OCI-LY3 (cell line): ENCODE data around the gene ATP6V1D.
"Not testable (repeated sequence)": the region's sequence is repeated elsewhere in the genome, so short reads cannot be mapped to it uniquely, and the experiment has no call there.

Experiments
- H2AFZ ChIP-seq: fragments of 200-600, 300-600 bp; shearing (Covaris generic); 2 replicates; pipeline ENCODE4 v1.6.0; 2014; ENCODE audit warnings: antibody characterized with exemption, low read depth, low read length
- H3K27ac ChIP-seq: fragments of 200-600, 300-600 bp; sonication (generic); 2 replicates; pipeline ENCODE4 v1.5.1; 2014; ENCODE audit warnings: mild to moderate bottlenecking, low read length, moderate library complexity, mixed read lengths
- H3K27me3 ChIP-seq: fragments of 200-600, 300-600 bp; sonication (generic); 2 replicates; pipeline ENCODE4 v1.6.1; 2014; ENCODE audit warnings: low read depth, low read length, mixed read lengths
- H3K36me3 ChIP-seq: fragments of 200-600, 300-600 bp; sonication (generic); replicated peaks from 2 replicates; pipeline ENCODE3; 2014; ENCODE audit warnings: low read depth, low read length, mixed read lengths
- H3K4me1 ChIP-seq: fragments of 300-600, 200-600 bp; sonication (generic); 2 replicates; pipeline ENCODE4 v1.6.1; 2014; ENCODE audit warnings: low read length, mixed read lengths
- H3K4me2 ChIP-seq: fragments of 200-600, 300-600 bp; sonication (generic); 2 replicates; pipeline ENCODE4 v1.6.1; 2014; ENCODE audit warnings: low read length, mixed read lengths
- H3K4me3 ChIP-seq: fragments of 300-600, 200-600 bp; sonication (generic); 2 replicates; pipeline ENCODE4 v1.5.1; 2014; ENCODE audit warnings: antibody characterized with exemption, mild to moderate bottlenecking, low read length, moderate library complexity
- H3K79me2 ChIP-seq: fragments of 300-600, 200-600 bp; shearing (Covaris generic); 2 replicates; pipeline ENCODE4 v1.6.1; 2014; ENCODE audit warnings: mild to moderate bottlenecking, low read length, mixed read lengths
- H3K9ac ChIP-seq: fragments of 300-600, 200-600 bp; shearing (Covaris generic); 2 replicates; pipeline ENCODE4 v1.6.0; 2014; ENCODE audit warnings: mild to moderate bottlenecking, low read length, moderate library complexity
- H3K9me3 ChIP-seq: fragments of 200-600, 300-600 bp; shearing (Covaris generic); 2 replicates; pipeline ENCODE4 v1.6.1; 2014; ENCODE audit warnings: low read length, mixed read lengths; ENCODE audit not compliant: insufficient read depth
- H4K20me1 ChIP-seq: fragments of 200-600, 300-600 bp; sonication (generic); 2 replicates; pipeline ENCODE4 v1.6.1; 2016; ENCODE audit warnings: low read length, mixed read lengths; ENCODE audit not compliant: insufficient read depth
- CTCF ChIP-seq: fragments of 200-600, 300-600 bp; sonication (generic); IDR thresholded peaks from 2 replicates; pipeline ENCODE4 v1.5.1; 2014; ENCODE audit warnings: antibody characterized with exemption, low read length, low read depth
- EZH2phosphoT487 ChIP-seq: fragments of 200-600 bp; shearing (Covaris generic); IDR thresholded peaks from 2 replicates; pipeline ENCODE4 v1.6.1; 2018; ENCODE audit warnings: antibody characterized with exemption, mixed run types, low read depth

ATP6V1D gene

GRCh38 chr14:67359775-67360469 lies at the start of gene ATP6V1D, which contains the start of gene EIF2S1:
ATP6V1D (minus strand) TSS chr14:67359804; CDS start chr14:67359698, 106 bp downstream.
EIF2S1 (plus strand) TSS chr14:67360328; CDS start chr14:67364768, 4,440 bp downstream.
- Histone ChIP-seq H3K36me3 (peaks cover 4% of the 10 kb centered on the region), H3K4me3 (peak within 1 kb of the TSS; percentile 94), H3K4me1 (peaks cover 28% of the 10 kb centered on the region), H2AFZ (peak within 1 kb of the TSS; percentile 95), H4K20me1 (peaks cover 11% of the 10 kb centered on the region), H3K79me2 (peaks cover 65% of the 10 kb centered on the region), H3K27me3 (no peaks in the 10 kb centered on the region), H3K9ac (peak within 1 kb of the TSS; percentile 84), H3K9me3 (no peaks in the 10 kb centered on the region), H3K27ac (peak within 1 kb of the TSS; percentile 77), H3K4me2 (peak within 1 kb of the TSS; percentile 94)
- TF ChIP-seq EZH2phosphoT487, result no peak
- peak; percentile 100 for TF ChIP-seq CTCF

- not testable (repeated sequence) for H3K4me3 ChIP-seq, H3K4me2 ChIP-seq, H3K79me2 ChIP-seq, H2AFZ ChIP-seq, H3K27ac ChIP-seq, H3K36me3 ChIP-seq, H3K4me1 ChIP-seq, H3K9ac ChIP-seq, H3K9me3 ChIP-seq, H3K27me3 ChIP-seq, H4K20me1 ChIP-seq
Observed at GRCh38 chr14:67408122-67408801, 48.7 kb upstream of the ATP6V1D start.

DNA sequence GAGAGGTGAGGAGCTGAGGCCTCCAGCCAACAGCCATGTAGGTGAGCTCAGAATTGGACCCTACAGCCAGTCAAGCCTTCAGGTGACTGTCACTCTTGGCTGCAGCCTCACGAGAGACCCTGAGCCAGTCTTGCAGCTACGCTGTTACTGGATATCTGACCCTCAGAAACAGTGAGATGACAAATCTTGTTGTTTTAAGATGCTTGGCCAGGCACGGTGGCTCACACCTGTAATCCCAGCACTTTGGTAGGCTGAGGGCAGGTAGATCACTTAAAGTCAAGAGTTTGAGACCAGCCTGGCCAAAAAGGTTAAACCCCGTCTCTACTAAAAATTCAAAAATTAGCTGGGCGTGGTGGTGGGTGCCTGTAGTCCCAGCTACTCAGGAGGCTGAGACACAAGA lies 46.2 kb upstream of the ATP6V1D start:
- H3K4me1 ChIP-seq, result no peaks in the 10 kb centered on the region
- no peak overlapping the region for H2AFZ ChIP-seq
- H3K4me2 ChIP-seq, result no peak overlapping the region
- TF ChIP-seq CTCF (no peak), EZH2phosphoT487 (no peak)
- H3K27me3 ChIP-seq, result 0 out of 2 replicates have a peak, but pooled peaks cover 4% of the 10 kb centered on the region
- no peaks in the 10 kb centered on the region for H3K79me2 ChIP-seq
- H3K9me3 ChIP-seq, result no peaks in the 10 kb centered on the region
- no peaks in the 10 kb centered on the region for H4K20me1 ChIP-seq
- H3K9ac ChIP-seq, result no peak overlapping the region
- H3K4me3 ChIP-seq, result no peak overlapping the region
- no peaks in the 10 kb centered on the region for H3K36me3 ChIP-seq
- no peak overlapping the region for H3K27ac ChIP-seq

GRCh38 chr14:67400434-67400833 lies 40.8 kb upstream of the ATP6V1D start:
- Histone ChIP-seq H3K27me3 (peaks cover 16% of the 10 kb centered on the region), H3K27ac (no peak overlapping the region), H3K9me3 (no peaks in the 10 kb centered on the region), H3K4me3 (no peak overlapping the region), H4K20me1 (no peaks in the 10 kb centered on the region), H3K9ac (no peak overlapping the region), H3K36me3 (no peaks in the 10 kb centered on the region), H2AFZ (no peak overlapping the region), H3K79me2 (no peaks in the 10 kb centered on the region), H3K4me1 (no peaks in the 10 kb centered on the region), H3K4me2 (no peak overlapping the region)
- TF ChIP-seq EZH2phosphoT487 (no peak), CTCF (no peak)
